HEK293T (cell line): ENCODE measurements around the gene ENG.

Experiments
- ARNT ChIP-seq: fragments of 450-650 bp; IDR thresholded peaks from 2 replicates; pipeline ENCODE4 v1.6.1; 2017; ENCODE audit warnings: mild to moderate bottlenecking
- BHLHE40 ChIP-seq: fragments of 450-650 bp; IDR thresholded peaks from 2 replicates; pipeline ENCODE4 v1.6.1; 2016; ENCODE audit warnings: mild to moderate bottlenecking, moderate library complexity, borderline replicate concordance
- CTBP1 ChIP-seq: fragments of 450-650 bp; IDR thresholded peaks from 2 replicates; pipeline ENCODE4 v1.6.1; 2016; ENCODE audit warnings: borderline replicate concordance
- ELF4 ChIP-seq: fragments of 450-650 bp; IDR thresholded peaks from 2 replicates; pipeline ENCODE4 v1.6.1; 2017; ENCODE audit warnings: antibody characterized with exemption
- FOXK2 ChIP-seq: fragments of 450-650 bp; IDR thresholded peaks from 2 replicates; pipeline ENCODE4 v1.6.1; 2016; ENCODE audit warnings: mild to moderate bottlenecking
- FOXM1 ChIP-seq: fragments of 450-650 bp; IDR thresholded peaks from 2 replicates; pipeline ENCODE4 v1.6.1; 2017; ENCODE audit warnings: mild to moderate bottlenecking, borderline replicate concordance
- L3MBTL2 ChIP-seq: fragments of 450-650 bp; conservative IDR thresholded peaks from 2 replicates; pipeline ENCODE4 v1.6.1; 2016; ENCODE audit warnings: mild to moderate bottlenecking
- NFRKB ChIP-seq: fragments of 450-650 bp; IDR thresholded peaks from 2 replicates; pipeline ENCODE4 v1.6.1; 2016; ENCODE audit warnings: mild to moderate bottlenecking, moderate library complexity
- PKNOX1 ChIP-seq: fragments of 450-650 bp; IDR thresholded peaks from 2 replicates; pipeline ENCODE4 v1.6.1; 2016
- SP1 ChIP-seq: fragments of 450-650 bp; IDR thresholded peaks from 2 replicates; pipeline ENCODE4 v1.6.1; 2017
- SUZ12 ChIP-seq: fragments of 450-650 bp; IDR thresholded peaks from 2 replicates; pipeline ENCODE4 v1.6.1; 2016; ENCODE audit warnings: mild to moderate bottlenecking

GRCh38 chr9:127806871-127807270, 47.6 kb downstream of the ENG start:
- TF ChIP-seq SUZ12: no peak
- no peak for TF ChIP-seq FOXM1
- no peak for TF ChIP-seq L3MBTL2
- TF ChIP-seq NFRKB: no peak
- TF ChIP-seq ELF4: no peak
- no peak for TF ChIP-seq SP1
- TF ChIP-seq PKNOX1: no peak
- no peak for TF ChIP-seq BHLHE40
- TF ChIP-seq ARNT: no peak
- TF ChIP-seq FOXK2: no peak
- no peak for TF ChIP-seq CTBP1
